Neural progenitor cell (in vitro differentiated cells): Measurements from ENCODE around the gene EME2.
"Not testable (repeated sequence)": the region's sequence is repeated elsewhere in the genome, so short reads cannot be mapped to it uniquely, and the experiment has no call there.

ENCODE experiments used
- EZH2 ChIP-seq: fragments of 200-600 bp; sonication (generic); IDR thresholded peaks from 2 replicates; pipeline ENCODE4 v1.6.1; 2017; ENCODE audit warnings: antibody characterized with exemption, mild to moderate bottlenecking, moderate library complexity
- TF ChIP-seq, protein P1 (sequence below): fragments of 200-600 bp; sonication (generic); IDR thresholded peaks from 2 replicates; pipeline ENCODE4 v1.5.1; 2017; ENCODE audit warnings: antibody characterized with exemption, mild to moderate bottlenecking

GRCh38 chr16:1732551-1732987, 40.0 kb upstream of the EME2 start:
- TF ChIP-seq, protein P1, sequence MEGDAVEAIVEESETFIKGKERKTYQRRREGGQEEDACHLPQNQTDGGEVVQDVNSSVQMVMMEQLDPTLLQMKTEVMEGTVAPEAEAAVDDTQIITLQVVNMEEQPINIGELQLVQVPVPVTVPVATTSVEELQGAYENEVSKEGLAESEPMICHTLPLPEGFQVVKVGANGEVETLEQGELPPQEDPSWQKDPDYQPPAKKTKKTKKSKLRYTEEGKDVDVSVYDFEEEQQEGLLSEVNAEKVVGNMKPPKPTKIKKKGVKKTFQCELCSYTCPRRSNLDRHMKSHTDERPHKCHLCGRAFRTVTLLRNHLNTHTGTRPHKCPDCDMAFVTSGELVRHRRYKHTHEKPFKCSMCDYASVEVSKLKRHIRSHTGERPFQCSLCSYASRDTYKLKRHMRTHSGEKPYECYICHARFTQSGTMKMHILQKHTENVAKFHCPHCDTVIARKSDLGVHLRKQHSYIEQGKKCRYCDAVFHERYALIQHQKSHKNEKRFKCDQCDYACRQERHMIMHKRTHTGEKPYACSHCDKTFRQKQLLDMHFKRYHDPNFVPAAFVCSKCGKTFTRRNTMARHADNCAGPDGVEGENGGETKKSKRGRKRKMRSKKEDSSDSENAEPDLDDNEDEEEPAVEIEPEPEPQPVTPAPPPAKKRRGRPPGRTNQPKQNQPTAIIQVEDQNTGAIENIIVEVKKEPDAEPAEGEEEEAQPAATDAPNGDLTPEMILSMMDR: not testable (repeated sequence)
- not testable (repeated sequence) for TF ChIP-seq EZH2
